Ramos (cell line): ENCODE measurements around the gene ISX.

Source experiments
- in situ Hi-C: fragments of 300-500 bp; cut with MboI; formaldehyde crosslinking; loops from one replicate; pipeline ENCODE4 v1.14.3; 2022; ENCODE audit warnings: low sequenced_read_pairs; ENCODE audit not compliant: unreplicated experiment

ISX gene

DNA sequence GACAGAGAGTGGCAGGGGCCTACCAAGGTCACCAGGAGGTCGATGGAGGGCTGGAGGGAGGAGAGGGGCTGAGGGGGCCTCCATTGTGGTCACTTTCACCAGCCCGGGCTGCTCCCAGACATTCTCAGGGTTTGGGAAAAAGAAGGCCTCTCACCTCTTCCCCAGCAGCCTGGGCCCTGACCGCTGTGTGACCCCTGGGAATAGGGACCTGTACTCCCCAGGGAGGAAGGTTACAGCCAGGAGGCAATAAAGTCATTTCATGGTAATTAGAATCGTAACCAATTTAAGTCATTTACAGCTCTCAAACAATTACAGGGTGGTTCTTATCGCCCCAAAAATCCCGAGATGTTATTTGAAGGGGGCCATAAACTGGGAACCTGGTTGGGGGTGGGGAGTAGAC, 37.8 kb downstream of the ISX start:
- in situ Hi-C loops, result no loop called here

DNA sequence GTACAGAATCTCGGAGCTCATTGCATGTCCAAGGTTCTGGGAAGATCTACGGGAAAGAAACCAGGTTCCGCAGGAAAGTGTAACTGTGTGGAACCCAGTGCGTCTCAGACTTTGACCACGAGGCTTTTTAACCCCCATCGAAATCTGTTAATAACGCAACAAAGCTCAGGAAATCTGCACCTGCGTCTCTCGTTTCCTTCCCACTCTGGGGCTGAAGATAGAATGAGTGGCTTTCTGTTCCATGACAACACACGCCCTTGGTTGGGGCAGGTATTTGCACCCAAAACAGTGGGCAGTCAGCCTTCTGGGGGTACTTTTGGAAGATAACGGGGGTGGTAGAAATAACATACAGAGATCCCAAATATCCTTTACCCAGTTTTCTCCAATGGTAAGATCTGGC, 38.5 kb downstream of the ISX start:
- in situ Hi-C loops, result no loop called here

DNA sequence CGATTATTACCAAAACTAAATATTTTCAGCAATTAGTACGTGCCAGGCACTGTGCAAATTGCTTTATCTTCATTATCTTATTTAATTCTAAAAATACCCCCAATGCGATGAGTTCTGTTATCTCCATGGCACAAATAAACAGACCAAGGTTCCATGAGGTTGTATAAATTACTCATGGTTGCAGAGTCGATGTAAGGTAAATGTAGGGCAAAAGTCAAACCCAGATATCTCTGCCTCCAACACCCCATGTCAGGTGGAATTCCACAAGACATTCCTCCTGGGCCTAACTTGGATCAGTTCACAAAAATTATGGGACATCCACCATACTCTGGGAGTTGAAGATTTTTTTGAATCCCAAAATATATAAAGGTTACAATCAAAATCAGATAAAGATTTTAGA, 43.7 kb downstream of the ISX start:
- in situ Hi-C loops, result no loop called here

DNA sequence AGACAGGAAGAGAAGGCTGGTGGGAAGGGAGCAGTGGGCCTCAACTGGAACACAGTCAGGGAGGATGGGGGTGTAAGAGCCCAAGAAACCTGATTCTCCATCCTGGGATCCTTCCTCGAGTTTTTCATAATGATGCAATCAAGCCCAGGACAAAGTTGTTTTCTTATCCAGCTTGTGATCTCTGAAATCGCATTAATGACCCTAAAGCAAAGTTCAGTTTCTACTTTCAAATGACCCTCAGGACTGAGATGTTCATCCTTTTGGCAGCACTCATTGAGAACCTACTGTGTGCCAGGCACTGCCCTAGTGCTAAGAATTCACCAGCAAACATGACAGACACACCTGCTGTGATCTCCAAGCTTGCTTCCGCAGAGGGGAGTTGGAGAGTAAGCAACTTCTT, 45.3 kb downstream of the ISX start:
- in situ Hi-C loops, result no loop called here

DNA sequence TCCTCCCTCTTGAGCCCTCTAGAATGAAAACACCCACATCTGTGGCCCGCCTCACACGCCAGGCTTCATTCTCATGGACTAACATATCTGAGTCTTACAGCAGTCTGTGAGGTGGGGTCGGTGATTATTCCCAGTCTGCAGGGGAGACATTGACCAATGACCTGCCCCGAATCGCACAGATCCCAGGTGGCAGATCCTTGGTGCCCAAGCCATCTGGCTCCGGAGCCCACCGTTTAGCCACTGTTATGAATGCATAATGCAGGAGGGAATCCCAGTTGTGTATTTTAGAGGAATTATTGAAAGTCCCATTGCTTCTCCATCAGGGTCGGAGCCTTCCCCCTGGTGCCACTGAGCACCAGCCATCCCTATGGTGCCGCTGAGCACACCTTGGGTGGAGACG, 47.4 kb downstream of the ISX start:
- in situ Hi-C loops, result no loop called here

DNA sequence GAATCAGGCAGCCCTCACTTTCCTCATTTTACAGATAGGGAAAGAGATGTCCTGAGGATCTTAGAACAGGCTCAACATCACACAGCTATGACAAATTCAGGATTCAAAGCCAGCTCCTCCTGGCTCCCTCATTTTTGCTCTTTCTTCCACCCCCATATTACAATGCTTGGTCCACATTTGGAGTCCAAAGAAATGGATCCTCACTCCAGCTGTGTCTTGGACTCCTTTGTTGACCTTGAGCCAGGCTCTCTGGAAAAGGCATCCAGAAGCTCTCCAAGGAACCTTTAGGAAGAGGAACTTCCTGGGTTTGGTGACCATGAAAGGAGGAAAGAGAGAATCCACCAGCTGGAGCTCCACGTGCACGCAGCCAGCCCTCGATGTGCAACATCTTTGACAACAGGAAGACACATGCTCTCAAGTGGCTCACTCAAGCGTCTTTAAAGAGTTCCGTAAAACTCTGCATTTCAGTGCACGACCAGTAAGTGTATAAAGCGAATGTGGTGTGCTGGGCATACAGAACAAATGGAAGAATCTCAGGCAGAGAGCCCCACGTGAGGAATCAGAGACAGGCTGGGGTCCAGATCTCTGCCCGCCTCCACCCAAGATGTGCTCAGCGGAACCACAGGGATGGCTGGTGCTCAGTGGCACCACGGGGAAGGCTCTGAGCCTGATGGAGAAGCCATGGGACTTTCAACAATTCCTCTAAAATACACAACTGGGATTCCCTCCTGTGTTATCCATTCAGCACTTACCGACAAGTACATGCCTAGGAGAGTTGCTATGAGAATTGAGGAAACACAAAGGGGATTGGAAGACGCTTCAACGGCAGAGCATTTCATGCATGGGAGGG, 48.4 kb downstream of the ISX start:
- in situ Hi-C loops, result no loop called here

DNA sequence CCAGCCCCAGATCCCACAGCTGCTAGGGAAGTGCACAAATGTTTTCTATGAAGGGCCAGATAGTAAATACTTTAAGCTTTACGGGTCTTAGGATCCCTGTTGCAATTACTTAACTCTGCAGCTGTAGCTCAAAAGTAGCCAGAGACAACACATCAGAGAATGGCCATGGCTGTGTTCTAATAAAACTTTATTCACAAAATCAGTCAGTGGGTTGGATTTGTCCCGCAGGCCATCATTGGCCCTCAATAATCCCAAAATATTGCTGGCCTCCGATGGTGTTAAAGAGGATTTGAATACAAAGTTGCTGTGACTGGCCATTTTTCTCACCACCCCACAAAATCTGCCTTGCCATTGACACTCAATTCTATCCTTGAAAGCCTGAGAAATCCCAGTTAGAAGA, 49.6 kb downstream of the ISX start:
- in situ Hi-C loops, result no loop called here

DNA sequence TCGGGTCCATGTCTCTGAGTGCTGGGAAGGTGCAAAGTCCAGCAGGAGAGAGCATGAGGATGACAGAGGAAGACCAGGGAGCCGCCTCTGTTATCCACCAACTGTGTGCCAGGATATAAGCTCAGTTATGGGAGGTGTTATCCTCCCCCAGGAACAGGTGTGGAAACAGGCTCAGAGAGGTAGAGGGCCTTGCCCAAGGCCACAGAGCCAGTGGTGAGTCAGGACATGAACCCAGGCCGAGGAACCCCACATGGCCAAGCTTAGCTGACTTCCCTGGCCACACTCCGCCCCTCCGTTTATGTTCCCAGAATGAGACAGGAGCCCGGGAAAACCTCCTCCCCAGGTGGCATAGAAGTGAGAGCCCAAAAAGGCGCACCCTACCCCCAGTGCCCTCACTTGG, 50.3 kb downstream of the ISX start:
- in situ Hi-C loops, result no loop called here

DNA sequence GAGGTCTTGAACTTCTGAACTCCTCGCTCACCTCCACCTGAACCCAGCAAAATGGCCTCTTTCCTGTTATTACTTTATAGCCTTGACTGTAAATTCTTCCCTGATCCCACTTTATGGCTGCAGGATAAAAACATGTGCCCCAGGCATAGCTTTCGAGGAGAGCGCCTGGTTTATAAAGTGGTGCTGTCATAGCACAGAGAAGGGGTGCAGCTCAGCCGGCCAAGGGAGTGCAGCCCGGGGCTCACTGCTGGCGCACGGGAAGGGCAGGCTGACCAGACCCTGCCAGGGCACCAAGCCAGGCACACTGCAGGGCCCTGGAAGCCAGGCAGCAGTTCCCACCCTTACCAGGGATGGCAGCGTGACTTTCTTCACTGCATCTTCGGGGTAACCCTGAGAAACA, 50.9 kb downstream of the ISX start:
- in situ Hi-C loops, result no loop called here

DNA sequence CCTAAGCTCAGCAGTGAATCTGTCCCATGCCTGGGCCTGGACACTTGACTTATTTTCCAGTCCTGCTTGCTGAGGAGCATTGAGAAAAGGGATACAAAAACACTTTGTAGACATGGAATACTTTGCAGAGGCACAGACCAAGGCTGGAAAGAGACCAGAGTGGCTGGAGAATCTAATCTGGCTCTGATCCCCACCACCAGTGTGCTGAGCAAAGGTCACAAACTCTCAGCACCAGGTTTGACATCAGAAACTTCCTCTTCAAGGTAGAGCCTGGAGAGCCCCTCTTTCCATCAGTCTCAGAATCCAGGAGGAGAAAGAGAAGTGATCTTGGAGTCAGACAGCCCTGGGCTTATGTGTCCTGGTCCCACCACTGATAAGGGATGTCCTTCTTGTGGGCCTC, 53.5 kb downstream of the ISX start:
- in situ Hi-C loops, result no loop called here

DNA sequence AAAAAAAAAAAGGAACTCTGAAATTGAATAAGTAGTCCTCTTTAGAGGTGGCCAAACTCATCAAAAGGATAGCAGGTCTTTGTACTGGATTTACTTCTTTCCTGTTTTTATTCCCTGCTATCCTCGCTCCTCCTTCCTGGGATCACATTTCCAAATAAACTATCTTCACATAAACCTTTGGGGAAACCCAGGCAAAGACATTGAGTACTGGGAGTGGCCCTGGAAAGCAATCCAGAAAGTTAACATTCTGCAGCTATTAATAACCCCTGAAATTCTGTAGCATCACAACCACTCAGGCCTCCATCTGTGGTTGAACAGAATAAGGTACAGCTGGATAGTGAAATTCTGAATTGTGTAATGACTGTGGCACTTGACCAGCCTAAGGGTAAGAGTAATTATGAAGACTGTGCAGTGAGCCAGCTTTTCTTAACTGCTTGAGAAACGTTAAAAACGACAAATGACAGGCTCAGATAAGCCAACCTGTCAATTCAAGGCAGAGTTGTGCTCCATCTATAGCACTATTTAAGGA, 58.8 kb downstream of the ISX start:
- in situ Hi-C loops, result no loop called here

DNA sequence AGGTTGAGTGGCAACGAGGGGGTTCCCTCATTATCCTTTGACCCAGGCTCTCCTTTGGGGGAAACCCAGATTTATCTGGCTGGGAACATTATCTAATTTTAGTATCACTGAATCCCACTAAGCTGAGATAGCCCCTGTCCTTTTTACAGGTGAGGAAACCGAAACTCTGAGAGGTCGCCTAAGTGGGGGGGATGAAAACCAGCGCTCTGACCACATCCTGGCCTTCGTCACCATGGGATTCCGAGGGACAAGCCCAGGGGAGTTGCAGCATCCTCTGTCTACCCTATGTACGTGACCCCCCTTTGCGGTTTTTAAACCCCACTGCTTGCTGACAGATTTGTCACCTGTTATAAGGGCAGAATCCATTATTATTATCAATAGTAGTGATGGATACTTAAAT, 61.0 kb downstream of the ISX start:
- in situ Hi-C loops, result no loop called here

DNA sequence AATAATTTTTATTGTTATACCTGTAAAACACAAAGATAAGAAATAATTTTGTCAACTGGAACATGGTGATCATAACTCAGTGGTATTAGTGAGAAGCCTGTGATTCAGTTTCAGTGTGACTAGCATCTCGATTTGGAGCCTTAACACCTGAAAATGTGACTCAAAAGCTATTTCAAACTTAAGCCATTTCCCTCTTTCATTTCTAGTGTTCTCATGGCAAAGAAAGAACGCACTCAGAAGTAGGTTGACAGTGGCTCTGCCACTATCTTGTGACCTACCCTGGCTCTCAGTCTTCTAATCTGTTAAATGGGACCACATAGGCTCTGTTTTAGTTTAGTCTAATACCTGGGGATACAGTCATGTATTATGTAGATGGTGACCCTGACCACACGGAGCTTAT, 62.7 kb downstream of the ISX start:
- in situ Hi-C loops, result no loop called here

DNA sequence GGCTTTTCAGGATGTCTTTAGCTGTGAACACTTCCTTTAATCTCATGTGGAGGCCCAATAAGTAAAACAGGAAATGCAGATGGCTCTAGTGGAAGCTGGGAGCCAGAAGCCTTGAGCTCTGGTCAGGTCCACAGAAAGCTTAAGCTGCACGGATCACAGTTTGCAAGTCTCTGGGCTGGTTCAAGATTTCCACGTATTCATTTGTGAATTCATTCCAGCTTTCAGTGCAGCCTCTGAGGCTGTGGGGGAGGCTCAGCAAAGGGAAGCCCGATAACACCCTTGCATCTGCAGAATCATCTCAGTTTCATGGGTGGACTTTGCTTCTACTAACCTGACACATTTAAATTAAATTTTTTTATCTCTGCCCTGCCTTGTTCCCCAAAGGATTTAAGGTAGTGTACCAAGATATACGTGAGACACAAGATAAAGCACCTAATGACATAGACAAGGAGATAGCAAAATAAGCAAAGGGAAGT, 65.6 kb downstream of the ISX start:
- in situ Hi-C loops, result no loop called here

DNA sequence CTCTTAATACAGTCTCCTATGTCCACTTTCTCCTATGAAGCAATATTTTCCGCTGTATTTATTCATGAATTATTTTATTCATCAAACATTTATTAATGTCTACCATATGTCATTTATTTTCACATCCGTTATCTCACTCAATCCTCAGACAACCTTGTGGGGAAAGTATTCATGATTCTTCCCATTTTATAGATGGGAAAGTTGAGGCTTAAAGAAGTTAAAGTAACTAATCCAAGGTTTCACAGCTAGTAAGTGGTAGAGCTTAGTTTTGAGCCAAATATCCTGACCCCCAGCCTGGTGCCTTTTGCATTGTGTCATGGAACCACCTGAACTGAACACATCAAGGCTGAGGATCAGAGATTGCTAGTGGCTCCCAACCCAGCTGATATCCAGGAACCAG, 66.6 kb downstream of the ISX start:
- in situ Hi-C loops, result no loop called here

DNA sequence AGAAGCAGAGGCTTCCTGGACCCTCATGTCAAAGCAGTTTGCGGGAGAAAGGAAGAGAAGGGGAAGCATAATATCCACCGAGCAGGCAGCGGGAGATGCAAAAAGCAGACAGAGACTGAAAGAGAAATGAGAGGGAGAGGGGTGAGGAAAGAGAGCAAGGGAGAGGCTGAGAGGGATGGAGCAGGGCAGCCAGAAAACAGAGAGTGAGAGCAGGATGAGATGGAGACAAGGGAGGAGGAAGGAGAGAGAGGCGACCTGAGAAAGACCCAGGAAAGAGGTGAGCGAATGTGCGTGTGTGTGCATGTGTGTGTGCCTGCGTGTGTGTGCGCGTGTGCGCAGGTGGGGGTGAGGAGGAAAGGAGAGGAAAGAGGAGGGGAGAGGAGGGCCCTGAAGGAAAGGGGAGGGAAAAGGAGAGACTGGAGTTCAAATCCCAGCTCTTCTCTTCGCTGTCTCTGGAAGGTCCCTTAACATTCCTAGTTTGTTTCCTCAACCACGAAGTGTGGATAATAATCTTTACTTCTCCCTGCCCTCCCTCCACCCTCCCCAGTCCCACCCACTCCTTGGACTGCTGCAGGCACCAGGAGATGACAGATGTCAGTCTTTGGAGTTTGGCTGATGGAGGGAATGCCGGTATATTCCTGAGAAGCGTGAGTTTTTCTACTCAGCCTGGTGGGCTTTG, 67.9 kb downstream of the ISX start:
- in situ Hi-C loops, result no loop called here

DNA sequence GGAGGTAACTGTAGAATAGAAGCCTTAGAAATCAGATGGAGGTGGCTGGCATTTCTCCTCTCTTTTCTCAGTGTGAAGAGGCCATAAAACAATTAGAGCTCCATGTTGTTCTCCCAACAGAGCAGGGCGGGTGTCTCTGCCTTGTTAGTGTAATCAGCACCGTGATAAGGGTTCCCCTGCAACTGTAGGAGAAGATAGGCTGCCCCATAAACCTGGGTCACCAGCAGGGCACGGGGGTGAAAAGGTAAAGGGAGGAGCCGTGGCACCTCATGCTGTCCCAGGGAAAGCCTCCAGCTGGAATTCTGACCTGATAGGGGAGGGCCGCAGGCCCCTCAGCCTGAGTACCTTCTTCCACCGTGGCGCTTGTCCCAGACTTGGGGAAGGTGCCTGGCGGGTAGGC, 68.7 kb downstream of the ISX start:
- in situ Hi-C loops, result no loop called here

DNA sequence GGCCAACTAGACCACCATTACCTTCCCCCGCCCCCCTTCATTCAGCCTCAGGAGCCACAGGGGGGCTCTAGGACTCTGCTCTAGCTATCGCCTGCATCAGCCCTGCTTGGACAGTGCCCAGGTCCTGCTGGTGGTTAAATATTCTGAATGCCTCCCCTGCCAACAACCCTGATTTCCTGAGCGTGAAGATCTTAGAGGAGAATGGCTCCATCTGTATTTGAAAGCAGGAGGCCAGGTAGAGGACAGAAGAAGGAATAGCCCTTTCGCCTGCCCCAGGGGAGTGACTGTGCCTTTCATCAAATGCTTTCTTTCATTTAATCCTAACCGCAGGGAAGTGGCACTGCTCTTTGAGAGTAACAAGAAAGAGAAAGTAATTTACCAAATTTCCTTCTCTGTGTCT, 69.2 kb downstream of the ISX start:
- in situ Hi-C loops, result no loop called here
